Measurements from ENCODE around the gene FOXRED1.

Gene FOXRED1

GRCh38 chr11:126256216-126256615, 12.7 kb upstream of the FOXRED1 start:
- Histone ChIP-seq H3K27ac (ENCODE audit: low read depth, low read length, poor library complexity, severe bottlenecking) (no peak overlapping the region), H3K4me1 (ENCODE audit: insufficient read depth, low read length, severe bottlenecking) (no peaks in the 10 kb centered on the region), H3K9ac (ENCODE audit: low read length) (no peak overlapping the region), H3K4me2 (ENCODE audit: low read length) (no peak overlapping the region), H4K20me1 (ENCODE audit: insufficient read depth, low read length) (no peaks in the 10 kb centered on the region), H2AFZ (ENCODE audit: low read length) (no peak overlapping the region), H3F3A (ENCODE audit: insufficient read depth, low read length) (no peaks in the 10 kb centered on the region; the same call in 1 of the 2 replicates), H3K9me3 (ENCODE audit: low read length) (no peaks in the 10 kb centered on the region), H3K4me3 (ENCODE audit: low read depth, low read length, poor library complexity, severe bottlenecking) (no peak overlapping the region), H3K36me3 (ENCODE audit: insufficient read depth, low read length) (peaks cover 24% of the 10 kb centered on the region; the same call in 1 of the 2 replicates), H3K27me3 (ENCODE audit: insufficient read depth, low read length) (no peaks in the 10 kb centered on the region), H3K9me2 (ENCODE audit: low read depth, low read length) (no peaks in the 10 kb centered on the region), H3K79me2 (ENCODE audit: insufficient read depth, low read length) (no peaks in the 10 kb centered on the region)
- no peak for TF ChIP-seq EZH2 (IDR thresholded peaks at IDR 0.05; ENCODE audit: borderline replicate concordance, low read length)
- no peak for TF ChIP-seq CTCF (IDR thresholded peaks at IDR 0.05; ENCODE audit: low read length)

- TF ChIP-seq EZH2 (IDR thresholded peaks at IDR 0.05; ENCODE audit: borderline replicate concordance, low read length) (no peak), CTCF (IDR thresholded peaks at IDR 0.05; ENCODE audit: low read length) (no peak)
- H3K9me2 ChIP-seq (ENCODE audit: low read depth, low read length) = no peaks in the 10 kb centered on the region
- H3K27ac ChIP-seq (ENCODE audit: low read depth, low read length, poor library complexity, severe bottlenecking) = no peak overlapping the region
- H2AFZ ChIP-seq (ENCODE audit: low read length) = no peak overlapping the region
- H3K27me3 ChIP-seq (ENCODE audit: insufficient read depth, low read length) = no peaks in the 10 kb centered on the region
- no peaks in the 10 kb centered on the region for H3K9me3 ChIP-seq (ENCODE audit: low read length)
- no peak overlapping the region for H3K4me2 ChIP-seq (ENCODE audit: low read length)
- H3K4me3 ChIP-seq (ENCODE audit: low read depth, low read length, poor library complexity, severe bottlenecking) = no peak overlapping the region
- H3K9ac ChIP-seq (ENCODE audit: low read length) = no peak overlapping the region
- H3F3A ChIP-seq (ENCODE audit: insufficient read depth, low read length) = no peaks in the 10 kb centered on the region; the same call in 1 of the 2 replicates
- H3K79me2 ChIP-seq (ENCODE audit: insufficient read depth, low read length) = no peaks in the 10 kb centered on the region
- no peaks in the 10 kb centered on the region for H3K4me1 ChIP-seq (ENCODE audit: insufficient read depth, low read length, severe bottlenecking)
- H3K36me3 ChIP-seq (ENCODE audit: insufficient read depth, low read length) = peaks cover 31% of the 10 kb centered on the region; the same call in 1 of the 2 replicates
- no peaks in the 10 kb centered on the region for H4K20me1 ChIP-seq (ENCODE audit: insufficient read depth, low read length)
Measured at GRCh38 chr11:126257144-126257543, 11.8 kb upstream of the FOXRED1 start.

- H3K9me2 ChIP-seq (ENCODE audit: low read depth, low read length) = no peaks in the 10 kb centered on the region
- no peaks in the 10 kb centered on the region for H3K79me2 ChIP-seq (ENCODE audit: insufficient read depth, low read length)
- no peaks in the 10 kb centered on the region for H3K9me3 ChIP-seq (ENCODE audit: low read length)
- no peaks in the 10 kb centered on the region for H3K27me3 ChIP-seq (ENCODE audit: insufficient read depth, low read length)
- H4K20me1 ChIP-seq (ENCODE audit: insufficient read depth, low read length) = no peaks in the 10 kb centered on the region
- no peak overlapping the region for H3K9ac ChIP-seq (ENCODE audit: low read length)
- H3F3A ChIP-seq (ENCODE audit: insufficient read depth, low read length) = no peaks in the 10 kb centered on the region; the same call in 1 of the 2 replicates
- H3K36me3 ChIP-seq (ENCODE audit: insufficient read depth, low read length) = peaks cover 37% of the 10 kb centered on the region; the same call in 1 of the 2 replicates
- TF ChIP-seq CTCF (IDR thresholded peaks at IDR 0.05; ENCODE audit: low read length) = no peak
- no peak for TF ChIP-seq EZH2 (IDR thresholded peaks at IDR 0.05; ENCODE audit: borderline replicate concordance, low read length)
- H3K4me3 ChIP-seq (ENCODE audit: low read depth, low read length, poor library complexity, severe bottlenecking) = no peak overlapping the region
- no peaks in the 10 kb centered on the region for H3K4me1 ChIP-seq (ENCODE audit: insufficient read depth, low read length, severe bottlenecking)
- H2AFZ ChIP-seq (ENCODE audit: low read length) = no peak overlapping the region
- H3K4me2 ChIP-seq (ENCODE audit: low read length) = no peak overlapping the region
- no peak overlapping the region for H3K27ac ChIP-seq (ENCODE audit: low read depth, low read length, poor library complexity, severe bottlenecking)
Measured at GRCh38 chr11:126257764-126258163, 11.2 kb upstream of the FOXRED1 start.

Measured in OCI-LY1 (cell line).